Activated T-helper 2 cell treated with anti-CD3 and anti-CD28 coated beads, Interferon-gamma antibody, Interleukin-2, Interleukin-4, amounts not matched to agents 10 μg/mL and 5 μg/mL and 100 μg/mL, durations not matched to agents 14 hours and 24 hours and 36 hours (primary cell): ENCODE results near the gene MPLKIP. TPM values are rescaled to one million over a fixed set of nuclear protein-coding genes. Genes with fewer than 3 reads are reported as not detected.
"Not testable (repeated sequence)": the region's sequence is repeated elsewhere in the genome, so short reads cannot be mapped to it uniquely, and the experiment has no call there.

ENCODE experiments used
- DNase-seq: peaks from one replicate; pipeline ENCODE4 v3.0.0; 2021; ENCODE audit warnings: low spot score
- H3K27ac Mint-ChIP-seq: one replicate; pipeline ENCODE4 v1.8.0; 2021; ENCODE audit warnings: mixed read lengths
- H3K27me3 Mint-ChIP-seq: one replicate; pipeline ENCODE4 v1.8.0; 2021; ENCODE audit warnings: low read depth, mixed read lengths
- H3K36me3 Mint-ChIP-seq: one replicate; pipeline ENCODE4 v1.8.0; 2021; ENCODE audit warnings: low read depth, mixed read lengths
- H3K4me1 Mint-ChIP-seq: one replicate; pipeline ENCODE4 v1.8.0; 2021; ENCODE audit warnings: low read depth, mixed read lengths
- H3K4me3 Mint-ChIP-seq: one replicate; pipeline ENCODE4 v1.8.0; 2021; ENCODE audit warnings: low read depth, mild to moderate bottlenecking, moderate library complexity, mixed read lengths
- H3K9me3 Mint-ChIP-seq: one replicate; pipeline ENCODE4 v1.8.0; 2021; ENCODE audit warnings: mixed read lengths
- intact Hi-C: fragments of 100-400 bp; cut with micrococcal nuclease; formaldehyde crosslinking; loops from one replicate; pipeline ENCODE4 v1.15.1; 2023
- total RNA-seq: library from RNA; stranded (reverse); gene quantifications from 2 replicates; pipeline ENCODE4 v1.2.3, GENCODE V29; 2022

MPLKIP gene
- total RNA-seq, 1 donor from 2014 or later: 39.0 TPM

DNA sequence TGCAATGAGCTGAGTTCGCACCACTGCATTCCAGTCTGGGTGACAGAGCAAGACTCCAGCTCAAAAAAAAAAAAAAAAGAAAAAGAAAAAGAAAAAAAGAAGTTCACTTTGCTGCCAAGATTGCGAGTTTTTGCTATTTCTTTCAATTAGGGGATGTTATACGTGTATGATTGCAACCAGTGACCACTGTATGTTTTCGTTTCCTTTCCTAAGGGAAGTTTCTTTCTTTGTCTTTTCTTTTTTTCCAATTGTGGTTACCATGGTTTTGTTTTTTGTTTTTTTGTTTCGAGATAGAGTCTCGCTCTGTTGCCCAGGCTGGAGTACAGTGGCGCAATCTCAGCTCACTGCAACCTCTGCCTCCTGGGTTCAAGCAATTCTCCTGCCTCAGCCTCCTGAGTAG lies 16.2 kb downstream of the MPLKIP start:
- H3K4me1 Mint-ChIP-seq, H3K27me3 Mint-ChIP-seq, DNase-seq, H3K36me3 Mint-ChIP-seq, H3K9me3 Mint-ChIP-seq, H3K27ac Mint-ChIP-seq, H3K4me3 Mint-ChIP-seq, intact Hi-C loops: not testable (repeated sequence)

DNA sequence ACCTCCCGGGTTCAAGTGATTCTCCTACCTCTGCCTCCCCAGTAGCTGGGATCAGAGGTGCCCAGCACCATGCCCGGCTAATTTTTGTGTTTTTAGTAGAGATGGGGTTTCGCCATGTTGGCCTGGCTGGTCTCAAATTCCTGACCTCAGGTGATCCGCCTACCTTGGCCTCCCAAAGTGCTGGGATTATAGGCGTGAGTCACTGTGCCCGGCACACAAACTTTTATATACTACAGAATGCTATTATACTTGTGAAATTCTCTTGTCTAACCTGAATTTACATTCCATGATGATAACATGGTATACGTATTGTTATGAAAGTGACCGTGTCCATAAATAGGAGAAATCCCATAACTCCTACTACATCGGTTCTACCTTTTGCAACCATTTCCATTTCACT lies 17.2 kb downstream of the MPLKIP start:
- DNase-seq, H3K4me3 Mint-ChIP-seq, intact Hi-C loops, H3K4me1 Mint-ChIP-seq, H3K27ac Mint-ChIP-seq, H3K9me3 Mint-ChIP-seq, H3K27me3 Mint-ChIP-seq, H3K36me3 Mint-ChIP-seq: not testable (repeated sequence)

DNA sequence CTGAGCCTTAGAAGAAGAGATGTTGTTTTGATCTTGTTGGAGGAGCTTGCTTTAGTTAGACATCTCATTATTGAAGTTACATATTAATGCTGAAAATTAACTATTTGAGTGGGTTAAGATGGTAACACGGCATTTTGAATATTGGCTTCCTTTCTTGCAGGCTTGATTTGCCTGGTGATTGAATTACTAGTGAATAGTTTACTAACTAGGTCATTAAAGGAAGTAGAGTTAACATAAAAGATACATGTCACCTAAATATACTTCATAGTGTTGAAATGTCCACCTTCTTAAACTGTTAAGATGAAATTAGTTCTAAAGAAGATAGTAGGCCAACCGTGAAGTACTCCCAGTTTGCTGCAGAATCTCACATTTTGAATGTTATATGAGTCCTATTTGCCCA lies 18.5 kb downstream of the MPLKIP start:
- Mint-ChIP-seq H3K27me3 (no peaks in the 10 kb centered on the region), H3K9me3 (no peaks in the 10 kb centered on the region), H3K27ac (no peak overlapping the region), H3K36me3 (no peaks in the 10 kb centered on the region), H3K4me1 (no peaks in the 10 kb centered on the region), H3K4me3 (no peak overlapping the region)
- DNase-seq: no peak
- intact Hi-C loops: no loop called here

DNA sequence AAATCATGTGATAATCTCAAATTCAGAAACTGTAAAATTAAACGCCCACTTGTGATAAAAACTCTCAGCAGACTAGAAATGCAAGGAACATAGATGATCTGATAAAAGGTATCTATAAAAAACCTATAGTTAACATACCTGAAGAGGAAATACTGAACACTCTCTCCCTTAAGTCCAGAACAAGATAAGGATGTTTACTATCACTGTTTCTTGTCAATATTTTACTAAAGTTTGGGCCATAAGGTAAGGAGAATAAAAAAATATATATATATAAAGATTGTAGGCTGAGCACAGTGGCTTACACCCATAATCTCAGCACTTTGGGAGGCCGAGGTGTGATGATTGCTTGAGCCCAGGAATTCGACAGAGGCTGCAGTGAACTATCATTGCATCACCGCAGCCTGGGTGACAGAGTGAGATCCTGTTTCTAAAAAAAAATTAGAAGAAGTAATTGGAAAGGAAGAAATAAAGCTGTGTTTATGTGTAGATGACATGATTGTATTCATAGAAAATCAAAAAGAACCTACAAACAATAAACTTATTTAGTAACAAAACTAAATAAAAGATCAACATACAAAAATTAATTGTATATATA lies 28.4 kb downstream of the MPLKIP start:
- H3K4me1 Mint-ChIP-seq: no peaks in the 10 kb centered on the region
- no peaks in the 10 kb centered on the region for H3K27me3 Mint-ChIP-seq
- H3K36me3 Mint-ChIP-seq: no peaks in the 10 kb centered on the region
- no peak overlapping the region for H3K4me3 Mint-ChIP-seq
- intact Hi-C loops: no loop called here
- DNase-seq: no peak
- no peaks in the 10 kb centered on the region for H3K9me3 Mint-ChIP-seq
- no peak overlapping the region for H3K27ac Mint-ChIP-seq

DNA sequence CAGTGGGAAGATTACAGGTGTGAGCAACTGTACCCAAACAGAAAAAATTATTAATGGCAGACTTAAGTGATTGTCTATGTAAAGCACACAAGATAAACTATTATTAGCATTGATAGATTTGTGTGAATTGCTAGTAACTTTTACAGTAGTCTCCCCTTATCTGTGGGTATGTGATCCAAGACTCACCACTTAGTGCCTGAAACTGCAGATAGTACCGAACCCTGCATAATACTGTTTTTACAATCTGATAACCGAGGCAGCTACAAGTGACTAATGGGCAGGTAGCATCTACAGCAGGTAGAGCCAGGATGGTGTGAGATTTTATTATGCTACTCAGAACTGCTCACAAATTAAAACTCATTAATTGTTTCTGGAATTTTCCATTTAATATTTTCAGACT lies 31.5 kb downstream of the MPLKIP start:
- Mint-ChIP-seq H3K27ac (no peak overlapping the region), H3K36me3 (peaks cover under 1% of the 10 kb centered on the region), H3K4me3 (no peak overlapping the region), H3K27me3 (no peaks in the 10 kb centered on the region), H3K9me3 (no peaks in the 10 kb centered on the region), H3K4me1 (no peaks in the 10 kb centered on the region)
- no peak for DNase-seq
- intact Hi-C loops: no loop called here

DNA sequence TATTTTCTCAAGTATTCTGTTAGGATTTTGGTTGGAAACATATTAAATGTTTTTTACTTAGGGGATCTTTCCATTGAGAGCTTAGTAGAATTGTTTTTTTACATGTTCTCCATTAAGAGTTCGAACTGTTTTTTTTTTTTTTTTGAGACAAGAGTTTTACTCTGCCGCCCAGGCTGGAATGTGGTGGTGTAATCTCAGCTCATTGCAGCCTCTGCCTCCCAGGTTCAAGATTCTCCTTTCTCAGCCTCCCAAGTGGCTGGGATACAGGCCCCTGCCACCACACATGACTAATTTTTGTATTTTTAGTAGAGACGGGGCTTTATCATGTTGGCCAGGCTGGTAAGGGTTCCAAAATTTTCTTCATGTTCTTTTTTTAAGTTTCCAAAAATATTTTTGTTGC lies 33.2 kb downstream of the MPLKIP start:
- intact Hi-C loops: no loop called here
- H3K9me3 Mint-ChIP-seq: no peaks in the 10 kb centered on the region
- no peak overlapping the region for H3K4me3 Mint-ChIP-seq
- no peak for DNase-seq
- H3K27me3 Mint-ChIP-seq: no peaks in the 10 kb centered on the region
- peaks cover under 1% of the 10 kb centered on the region for H3K4me1 Mint-ChIP-seq
- peaks cover 6% of the 10 kb centered on the region for H3K36me3 Mint-ChIP-seq
- H3K27ac Mint-ChIP-seq: no peak overlapping the region

DNA sequence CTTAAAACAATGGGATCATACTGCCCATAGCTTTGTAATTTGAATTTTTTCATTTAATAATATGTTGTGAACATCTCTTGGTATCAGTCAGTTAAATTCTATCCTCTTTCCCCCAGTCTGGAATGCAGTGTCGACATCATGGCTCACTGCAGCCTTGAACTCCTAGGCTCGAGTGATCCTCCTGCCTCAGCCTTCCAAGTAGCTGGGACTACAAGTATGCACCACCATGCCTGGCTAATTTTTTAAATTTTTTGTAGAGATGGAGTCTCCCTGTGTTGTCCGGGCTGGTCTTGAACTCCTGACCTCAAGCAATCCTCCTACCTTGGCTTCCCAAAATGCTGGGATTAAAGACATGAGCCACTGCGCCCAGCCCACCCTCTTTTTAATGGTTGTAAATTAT lies 34.6 kb downstream of the MPLKIP start:
- Mint-ChIP-seq H3K4me1 (peaks cover 2% of the 10 kb centered on the region), H3K27me3 (no peaks in the 10 kb centered on the region), H3K36me3 (peaks cover 15% of the 10 kb centered on the region), H3K4me3 (no peak overlapping the region), H3K9me3 (no peaks in the 10 kb centered on the region), H3K27ac (no peak overlapping the region)
- no peak for DNase-seq
- intact Hi-C loops: no loop called here

DNA sequence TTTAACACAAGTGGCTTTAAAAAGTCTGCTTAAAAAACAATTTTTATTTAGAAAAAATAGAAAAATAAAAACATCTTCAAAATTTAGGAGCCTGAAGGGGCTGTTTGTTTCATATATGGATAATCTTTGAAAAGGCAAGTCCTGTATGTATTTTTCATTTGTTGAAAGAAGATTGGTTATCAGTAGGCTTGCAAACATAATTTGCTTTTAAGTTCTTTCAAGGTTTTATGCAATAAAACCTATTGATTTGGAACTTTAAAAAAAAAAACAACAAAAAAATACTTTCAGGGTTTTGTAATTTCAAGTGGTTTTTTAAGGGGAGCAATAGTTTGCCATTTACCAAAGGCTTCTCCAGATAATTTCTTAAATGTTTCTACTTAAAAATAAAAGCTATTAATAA lies 35.6 kb downstream of the MPLKIP start:
- Mint-ChIP-seq H3K27ac (no peak overlapping the region), H3K9me3 (no peaks in the 10 kb centered on the region), H3K4me3 (no peak overlapping the region), H3K27me3 (no peaks in the 10 kb centered on the region), H3K36me3 (peaks cover 25% of the 10 kb centered on the region), H3K4me1 (peaks cover 2% of the 10 kb centered on the region)
- no peak for DNase-seq
- intact Hi-C loops: no loop called here

DNA sequence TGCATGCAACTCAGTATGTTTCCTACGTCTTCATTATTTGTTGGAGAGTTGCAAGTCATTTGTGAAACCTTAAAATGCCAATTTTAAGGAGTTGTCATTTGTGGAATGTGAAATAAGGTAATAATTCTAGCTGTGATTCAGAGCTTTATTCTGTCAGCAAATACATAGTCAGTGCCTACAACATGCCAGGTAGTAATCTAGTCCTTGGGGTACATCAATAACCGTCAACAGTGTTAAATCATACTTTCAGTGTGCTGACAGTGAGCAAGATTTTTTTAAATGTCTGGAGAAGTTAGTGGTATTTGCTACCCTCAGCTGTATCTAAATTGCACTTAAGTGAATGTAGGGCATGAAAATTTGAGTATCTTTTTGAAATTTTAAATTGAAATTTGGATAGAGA lies 36.7 kb downstream of the MPLKIP start:
- H3K4me1 Mint-ChIP-seq: peaks cover 2% of the 10 kb centered on the region
- H3K27ac Mint-ChIP-seq: no peak overlapping the region
- H3K27me3 Mint-ChIP-seq: no peaks in the 10 kb centered on the region
- peaks cover 31% of the 10 kb centered on the region for H3K36me3 Mint-ChIP-seq
- intact Hi-C loops: no loop called here
- DNase-seq: no peak
- H3K9me3 Mint-ChIP-seq: no peaks in the 10 kb centered on the region
- no peak overlapping the region for H3K4me3 Mint-ChIP-seq

DNA sequence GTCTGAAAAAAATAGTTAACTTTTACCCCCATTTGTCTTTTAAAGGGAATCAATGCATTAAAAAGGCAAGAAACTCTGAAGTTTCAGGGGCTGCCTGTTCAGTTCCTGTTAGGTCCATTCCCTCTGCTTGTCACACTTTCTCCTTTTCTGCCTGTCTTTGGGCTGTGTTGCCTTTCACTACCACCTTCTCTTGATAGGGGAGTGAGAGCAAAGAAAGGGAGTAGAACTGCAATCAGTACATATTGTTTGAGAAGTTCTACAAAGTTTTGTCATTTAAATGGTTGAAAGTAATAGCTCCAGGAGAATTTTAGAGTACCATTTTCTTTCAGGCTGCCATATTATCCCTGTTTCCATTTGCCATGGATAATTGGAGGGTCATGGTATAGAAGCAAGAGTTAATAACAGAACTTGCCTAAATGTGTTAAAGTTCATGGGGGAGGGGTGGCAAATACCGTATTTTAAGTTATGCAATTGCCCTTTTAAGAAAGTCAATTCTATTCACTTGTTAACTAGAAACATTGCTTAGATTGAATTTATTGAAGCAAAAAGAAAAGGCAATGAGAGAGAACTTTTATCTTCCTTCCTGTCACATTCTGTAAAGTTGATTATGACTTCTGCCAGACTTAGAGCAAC lies 38.6 kb downstream of the MPLKIP start:
- Mint-ChIP-seq H3K9me3 (no peaks in the 10 kb centered on the region), H3K4me1 (peaks cover 2% of the 10 kb centered on the region), H3K27me3 (no peaks in the 10 kb centered on the region), H3K36me3 (peaks cover 42% of the 10 kb centered on the region), H3K27ac (no peak overlapping the region), H3K4me3 (no peak overlapping the region)
- intact Hi-C loops: no loop called here
- DNase-seq: no peak

DNA sequence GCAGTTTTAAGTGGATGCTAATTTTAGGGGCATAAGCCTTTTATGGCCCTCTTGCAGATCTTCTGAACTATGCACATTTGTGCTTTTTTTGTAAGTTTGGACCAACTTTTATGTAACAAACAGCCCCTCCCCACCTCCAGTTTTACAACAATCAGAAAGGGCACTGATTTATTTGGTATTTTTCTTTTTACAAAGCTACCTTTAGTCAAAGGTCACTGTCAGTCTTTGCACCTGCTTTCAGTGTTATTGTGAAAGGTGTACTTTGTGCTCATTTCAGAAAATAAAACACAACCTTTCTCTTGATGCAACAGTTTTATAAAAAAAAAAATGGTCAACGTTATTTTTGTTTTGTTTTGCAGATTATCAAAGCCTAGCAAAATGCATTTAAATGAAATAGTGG lies 39.2 kb downstream of the MPLKIP start:
- Mint-ChIP-seq H3K27ac (no peak overlapping the region), H3K27me3 (no peaks in the 10 kb centered on the region), H3K36me3 (peaks cover 45% of the 10 kb centered on the region), H3K4me3 (no peak overlapping the region), H3K4me1 (peaks cover 2% of the 10 kb centered on the region), H3K9me3 (no peaks in the 10 kb centered on the region)
- no peak for DNase-seq
- intact Hi-C loops: no loop called here

DNA sequence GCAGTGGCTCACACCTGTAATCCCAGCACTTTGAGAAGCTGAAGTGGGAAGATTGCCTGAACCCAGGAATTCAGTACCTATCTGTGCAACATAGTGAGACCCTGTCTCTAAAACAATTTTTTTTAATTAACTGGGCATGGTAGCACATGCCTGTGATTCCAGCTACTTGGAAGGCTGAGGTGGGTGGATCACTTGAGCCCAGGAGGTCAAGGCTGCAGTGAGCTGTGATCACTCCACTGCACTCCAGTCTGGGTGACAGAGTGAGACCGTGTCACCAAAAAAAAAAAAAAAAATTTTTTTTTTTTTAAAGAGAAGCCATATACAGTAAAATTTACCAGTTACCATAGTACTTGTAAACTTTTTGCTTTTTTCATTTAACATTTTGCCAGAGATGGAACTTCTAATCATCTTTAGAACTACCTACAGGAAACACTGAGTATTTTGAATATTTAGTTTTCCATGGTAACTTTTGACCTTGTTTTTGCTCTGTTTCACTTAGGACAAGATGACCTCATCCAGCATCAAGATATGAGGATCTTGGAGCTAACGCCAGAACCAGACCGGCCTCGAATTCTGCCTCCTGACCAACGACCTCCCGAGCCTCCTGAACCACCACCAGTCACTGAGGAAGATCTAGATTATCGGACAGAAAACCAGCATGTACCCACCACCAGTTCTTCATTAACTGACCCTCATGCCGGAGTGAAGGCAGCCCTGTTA lies 40.6 kb downstream of the MPLKIP start:
- H3K27me3 Mint-ChIP-seq: no peaks in the 10 kb centered on the region
- H3K4me3 Mint-ChIP-seq: no peak overlapping the region
- DNase-seq: no peak
- H3K27ac Mint-ChIP-seq: no peak overlapping the region
- no peaks in the 10 kb centered on the region for H3K9me3 Mint-ChIP-seq
- H3K4me1 Mint-ChIP-seq: peaks cover 6% of the 10 kb centered on the region
- intact Hi-C loops: no loop called here
- peaks cover 54% of the 10 kb centered on the region for H3K36me3 Mint-ChIP-seq

DNA sequence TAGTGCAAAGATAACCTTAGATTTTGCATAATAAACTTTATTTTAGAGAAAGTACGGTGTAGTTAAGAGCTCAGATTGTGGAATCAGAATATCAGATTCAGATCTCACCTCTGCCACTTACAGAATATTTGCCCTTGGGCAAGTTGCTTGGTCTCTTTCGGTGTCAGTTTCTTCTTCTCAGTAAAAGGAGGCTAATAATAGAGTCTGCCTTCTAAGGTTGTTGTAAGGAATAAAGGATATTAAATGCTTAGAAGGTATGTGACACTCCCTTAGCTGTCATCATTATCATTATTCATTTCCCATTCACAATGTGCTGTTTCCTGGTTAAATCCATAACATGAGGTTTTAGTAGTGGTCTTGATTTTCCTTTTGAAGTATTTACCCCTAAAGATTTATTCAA lies 42.2 kb downstream of the MPLKIP start:
- no peaks in the 10 kb centered on the region for H3K27me3 Mint-ChIP-seq
- peaks cover 60% of the 10 kb centered on the region for H3K36me3 Mint-ChIP-seq
- DNase-seq: no peak
- intact Hi-C loops: no loop called here
- H3K9me3 Mint-ChIP-seq: no peaks in the 10 kb centered on the region
- no peak overlapping the region for H3K27ac Mint-ChIP-seq
- no peak overlapping the region for H3K4me3 Mint-ChIP-seq
- peaks cover 6% of the 10 kb centered on the region for H3K4me1 Mint-ChIP-seq
